GM12892 (cell line): ENCODE results near the gene IL4I1.

ENCODE experiments used
- POLR2A ChIP-seq: IDR thresholded peaks from 2 replicates; pipeline ENCODE4 v1.6.1; 2011; ENCODE audit warnings: low read depth, low read length, control low read depth
- POLR2AphosphoS5 ChIP-seq: IDR thresholded peaks from 2 replicates; pipeline ENCODE4 v1.6.1; 2011; ENCODE audit warnings: low read depth, low read length, control low read depth

DNA sequence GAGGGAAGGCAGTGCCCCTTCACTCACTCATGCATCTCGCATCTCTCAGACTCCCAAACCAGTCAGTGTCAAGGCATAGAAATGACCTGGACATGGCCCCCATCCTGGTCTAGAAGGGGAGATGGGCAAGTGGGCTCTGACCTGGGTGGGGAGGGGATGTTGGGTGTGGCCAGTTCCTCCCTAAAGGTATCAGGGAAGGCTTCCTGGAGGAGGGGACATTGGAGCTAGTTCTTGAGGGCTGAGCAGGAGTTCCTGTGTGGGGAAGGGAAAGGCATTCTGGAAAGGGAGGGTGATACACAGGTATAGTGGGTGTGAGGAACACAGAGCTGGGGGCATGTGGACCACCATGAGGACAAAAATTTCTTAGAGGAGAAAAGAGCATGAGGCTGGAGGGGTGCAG lies 4.0 kb downstream of the IL4I1 start:
- TF ChIP-seq POLR2AphosphoS5, result no peak
- no peak for TF ChIP-seq POLR2A
